GM18907 (cell line): Measurements from ENCODE around the gene GSTM5.
"Not testable (repeated sequence)": the region's sequence is repeated elsewhere in the genome, so short reads cannot be mapped to it uniquely, and the experiment has no call there.

ENCODE experiments used
- ATAC-seq: cut with Tn5 transposase; IDR thresholded peaks from one replicate; pipeline ENCODE4 v1.9.1; 2021; ENCODE audit warnings: mild to moderate bottlenecking, moderate library complexity; ENCODE audit not compliant: unreplicated experiment

The GSTM5 gene

DNA sequence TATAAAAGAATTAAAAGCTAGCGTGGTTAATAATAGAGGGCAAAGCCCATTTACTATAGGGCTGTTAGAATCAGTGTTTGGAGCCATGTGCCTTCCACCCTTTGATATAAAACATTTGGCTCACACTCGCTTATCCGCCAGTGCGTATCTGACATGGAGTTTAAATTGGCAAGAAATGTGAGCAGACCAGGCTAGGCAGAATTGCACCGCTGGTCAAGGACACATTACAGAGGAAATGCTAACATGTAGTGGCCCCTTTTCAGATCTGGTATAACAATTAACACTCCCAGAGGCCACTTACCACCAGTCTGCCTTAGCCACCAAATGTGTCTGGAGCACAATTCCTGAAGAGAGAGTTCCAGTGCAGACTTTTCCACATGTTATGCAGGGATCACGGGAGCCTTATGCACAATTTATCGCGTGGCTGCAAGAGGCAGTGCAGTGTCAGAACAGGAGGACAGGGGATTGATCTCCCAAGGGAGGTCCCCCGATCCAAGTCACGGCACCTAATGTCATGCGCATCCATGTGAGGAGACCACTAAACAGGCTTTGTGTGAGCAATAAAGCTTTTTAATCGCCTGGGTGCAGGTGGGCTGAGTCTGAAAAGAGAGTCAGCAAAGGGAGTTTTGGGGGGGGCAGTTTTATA, 14.8 kb downstream of the GSTM5 start:
- no peak for ATAC-seq

GRCh38 chr1:109728870-109729269, 16.8 kb downstream of the GSTM5 start:
- no peak for ATAC-seq

DNA sequence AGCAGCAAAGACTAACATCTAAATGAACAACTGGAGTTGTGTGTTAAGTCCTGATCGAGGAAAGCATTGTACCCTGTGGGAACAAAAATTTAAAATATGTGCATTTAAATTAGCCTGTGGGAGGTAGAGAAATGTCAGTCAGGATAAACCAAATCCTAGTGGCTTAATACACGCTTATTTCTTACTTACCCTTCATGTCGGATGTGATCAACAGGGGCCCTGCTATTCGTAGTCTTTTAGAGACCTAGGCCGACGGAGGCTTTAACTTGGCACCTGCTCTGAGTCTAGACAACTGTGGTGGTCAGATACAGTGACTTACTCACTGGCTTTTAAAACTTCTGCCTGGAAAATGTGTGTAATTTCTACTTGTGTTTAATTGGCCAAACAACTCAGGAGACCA, 18.6 kb downstream of the GSTM5 start:
- no peak for ATAC-seq

DNA sequence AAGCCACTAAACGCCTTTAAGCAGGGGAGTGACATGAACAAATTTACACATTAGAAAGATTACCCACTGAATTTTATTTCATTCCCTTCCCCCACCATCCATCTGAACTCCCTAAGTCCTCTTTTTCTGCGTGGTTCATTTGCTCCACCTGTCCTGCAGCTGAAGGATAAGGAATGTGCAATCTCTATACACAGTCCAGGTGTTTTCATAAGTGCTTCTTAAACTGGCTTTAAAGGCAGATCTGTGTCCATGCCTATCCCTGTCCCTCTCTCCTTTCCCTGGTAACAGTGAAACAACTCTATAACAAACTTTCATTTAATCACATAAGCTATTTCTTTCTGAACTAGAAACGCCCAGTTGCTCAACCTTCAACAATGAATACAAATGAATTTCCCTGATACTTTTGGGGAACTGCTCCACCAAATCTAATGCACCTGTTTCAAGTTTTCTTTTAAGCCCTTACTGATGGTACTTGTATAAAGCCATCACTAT, 20.4 kb downstream of the GSTM5 start:
- ATAC-seq = no peak

- ATAC-seq = no peak
These were observed 21.3 kb downstream of the GSTM5 start for GRCh38 chr1:109733236-109733870.

DNA sequence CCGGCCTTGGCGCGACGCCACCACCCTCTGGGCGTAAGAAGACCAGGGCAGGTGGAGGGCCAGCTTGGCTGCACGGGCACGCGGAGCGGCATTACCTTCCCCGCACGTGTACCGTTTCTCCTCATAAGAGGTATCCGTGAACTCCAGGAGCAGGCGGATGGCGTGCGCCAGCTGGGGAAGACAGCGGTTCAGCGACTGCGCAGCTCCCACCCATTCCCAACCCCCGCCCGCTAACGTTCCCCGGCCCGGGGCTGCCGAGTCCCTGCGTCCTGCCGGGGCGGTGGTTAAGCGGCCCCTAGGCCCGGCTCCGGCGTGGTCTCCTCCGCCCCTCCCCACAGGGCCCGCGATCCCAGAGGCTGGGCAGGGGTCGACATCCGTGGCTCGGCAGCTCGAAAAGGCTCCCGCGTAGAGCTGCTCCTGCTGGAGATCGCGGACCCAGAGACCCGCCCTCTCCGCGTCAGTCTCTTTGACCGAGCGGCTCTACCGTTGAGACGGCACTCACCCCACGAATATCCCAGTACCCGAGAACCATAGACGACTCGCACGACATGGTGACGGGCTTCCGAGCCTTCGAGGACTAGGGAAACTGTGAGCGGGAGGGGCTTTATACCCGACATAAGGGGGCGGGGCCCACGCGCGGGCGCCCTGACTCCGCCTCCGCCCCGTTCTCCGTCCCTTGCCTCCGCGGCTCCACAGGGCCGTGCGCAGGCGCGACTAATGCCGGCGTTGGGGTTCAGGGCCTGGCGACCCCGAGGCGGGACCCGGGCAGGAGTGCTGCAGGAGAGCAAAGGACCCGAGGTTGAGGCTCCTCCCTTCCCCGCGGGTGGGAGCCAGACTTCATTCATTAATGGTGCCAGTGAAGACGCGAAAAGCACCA, 27.9 kb downstream of the GSTM5 start:
- peak; percentile 90 for ATAC-seq

GRCh38 chr1:109740615-109741373, 28.7 kb downstream of the GSTM5 start, which contains the start of gene GSTM3:
TSS of gene GSTM3 (minus strand) at chr1:109741038. CDS start at chr1:109740287, 751 bp downstream.
- ATAC-seq = no peak

DNA sequence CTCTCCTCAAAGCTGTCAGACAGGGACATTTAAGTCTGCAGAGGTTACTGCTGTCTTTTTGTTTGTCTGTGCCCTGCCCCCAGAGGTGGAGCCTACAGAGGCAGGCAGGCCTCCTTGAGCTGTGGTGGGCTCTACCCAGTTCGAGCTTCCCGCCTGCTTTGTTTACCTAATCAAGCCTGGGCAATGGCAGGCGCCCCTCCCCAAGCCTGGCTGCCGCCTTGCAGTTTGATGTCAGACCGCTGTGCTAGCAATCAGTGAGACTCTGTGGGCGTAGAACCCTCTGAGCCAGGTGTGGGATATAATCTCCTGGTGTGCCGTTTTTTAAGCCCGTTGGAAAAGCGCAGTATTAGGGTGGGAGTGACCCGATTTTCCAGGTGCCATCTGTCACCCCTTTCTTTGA, 36.3 kb downstream of the GSTM5 start:
- not testable (repeated sequence) for ATAC-seq

DNA sequence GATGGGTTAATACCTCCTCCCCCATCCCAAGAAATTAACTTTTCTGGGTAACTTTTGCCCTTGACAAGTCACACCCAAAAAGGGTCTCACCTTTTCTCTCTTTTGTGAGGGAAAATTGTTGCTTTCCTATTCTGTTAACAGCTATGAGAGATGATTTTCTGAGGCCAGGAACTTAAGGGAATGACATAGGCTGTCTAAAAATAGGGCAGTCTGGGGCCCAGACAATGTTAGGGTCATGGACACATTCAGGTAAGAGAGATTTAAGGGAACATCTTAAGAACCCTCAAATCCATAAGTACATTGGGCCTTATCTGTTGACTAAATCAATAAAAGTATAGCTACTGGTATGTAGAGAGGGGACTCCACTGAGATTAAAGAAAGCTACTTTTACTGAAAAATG, 37.2 kb downstream of the GSTM5 start:
- ATAC-seq = no peak

DNA sequence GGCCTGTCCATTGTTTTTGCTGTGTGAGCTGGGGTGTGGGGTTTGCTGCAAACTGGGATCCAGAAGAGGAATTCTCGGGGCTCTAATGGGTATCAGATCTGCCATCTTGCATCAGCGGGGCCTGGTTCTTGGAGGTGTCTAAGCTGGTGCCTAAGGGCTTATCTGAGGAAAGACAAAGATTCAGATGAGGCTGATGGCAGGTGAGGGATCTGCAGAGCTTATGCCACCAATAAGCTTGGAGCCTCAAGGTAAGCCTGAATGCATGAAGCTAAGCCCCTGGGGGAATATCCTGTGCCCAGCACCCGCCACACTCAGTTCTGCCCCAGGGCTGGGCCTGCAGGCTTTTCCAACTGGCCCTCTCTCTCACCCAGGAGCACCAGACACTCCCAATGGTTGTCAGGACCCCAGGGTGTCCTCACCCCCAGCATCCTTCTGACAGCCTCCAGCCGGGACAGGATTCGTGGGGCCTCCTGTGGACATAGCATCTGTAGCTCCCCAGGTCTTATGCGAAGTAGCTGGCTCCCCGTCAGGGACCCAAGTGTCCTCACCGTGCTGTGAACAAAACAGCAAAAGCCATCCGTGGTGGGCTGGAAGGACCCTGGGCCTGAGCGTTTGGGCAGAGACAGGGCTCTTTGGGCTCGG, 38.3 kb downstream of the GSTM5 start:
- ATAC-seq = no peak

- ATAC-seq = no peak
These were observed 38.9 kb downstream of the GSTM5 start for GRCh38 chr1:109750920-109751319.

DNA sequence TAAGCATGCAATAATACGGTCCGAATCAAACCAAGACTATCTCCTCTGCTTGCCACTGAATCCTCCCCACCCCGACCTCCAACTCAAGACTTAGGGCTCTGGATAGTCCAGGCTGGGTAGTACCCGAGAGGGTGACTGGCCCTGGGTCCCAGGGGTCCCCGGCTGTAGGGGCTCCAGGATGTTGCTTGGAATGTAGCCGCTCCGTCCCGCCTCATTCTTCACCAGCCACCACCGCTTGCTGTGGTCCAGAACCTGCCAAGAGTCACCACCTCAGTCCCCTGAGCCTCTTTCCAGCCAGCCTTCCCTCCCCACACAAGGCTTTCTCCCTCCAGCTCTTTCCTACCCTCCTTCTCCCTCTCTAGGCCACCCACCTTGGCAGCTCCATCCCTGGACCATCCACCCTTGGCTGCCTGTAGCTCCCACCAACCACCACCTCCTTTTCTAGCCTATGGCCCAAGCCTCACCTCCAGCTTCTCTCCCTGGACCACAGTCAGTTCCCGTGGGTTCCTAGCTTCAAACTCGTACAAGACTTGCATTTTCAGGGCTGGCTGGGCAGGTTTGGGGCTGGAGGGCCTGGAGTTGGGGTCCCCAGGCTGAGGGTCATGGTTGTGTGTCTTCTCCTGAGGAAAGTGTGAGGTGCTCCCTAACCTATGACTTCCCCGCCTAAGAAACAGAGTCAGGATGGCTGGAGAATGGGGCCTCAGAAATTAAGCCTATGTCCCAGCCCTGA, 39.6 kb downstream of the GSTM5 start:
- no peak for ATAC-seq

DNA sequence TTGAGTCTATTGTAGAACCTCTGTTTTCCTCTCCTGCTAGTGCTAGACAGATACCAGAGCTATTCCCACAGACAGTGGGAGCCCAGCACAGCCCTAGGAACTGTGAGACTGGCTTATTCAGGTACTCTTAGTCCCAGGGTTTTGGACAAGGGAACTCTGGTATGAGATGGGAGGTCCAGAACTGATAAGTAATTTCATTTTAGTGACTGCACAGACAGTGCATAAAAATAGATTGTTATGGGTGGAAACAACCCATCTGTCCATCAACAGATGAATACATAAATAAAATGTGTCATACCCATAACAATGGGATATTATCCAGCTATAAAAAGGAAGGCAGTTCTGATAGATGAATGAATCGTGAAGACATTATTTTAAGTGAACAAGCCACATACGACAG, 42.7 kb downstream of the GSTM5 start:
- ATAC-seq = no peak

DNA sequence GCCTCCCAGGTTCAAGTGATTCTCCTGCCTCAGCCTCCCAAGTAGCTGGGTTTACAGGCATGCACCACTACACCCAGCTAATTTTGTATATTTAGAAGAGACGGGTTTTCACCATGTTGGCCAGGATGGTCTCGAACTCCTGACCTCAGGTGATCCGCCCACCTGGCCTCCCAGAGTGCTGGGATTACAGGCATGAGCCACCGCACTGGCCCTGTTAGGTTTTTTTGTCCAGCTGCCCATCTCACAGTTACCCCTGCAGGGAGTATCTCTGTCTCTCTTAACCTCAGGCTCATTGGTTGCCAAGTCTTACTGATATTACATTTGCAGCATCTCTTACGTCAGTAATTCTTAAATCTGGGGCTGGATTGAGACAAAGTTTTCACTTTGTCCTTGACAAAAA, 44.3 kb downstream of the GSTM5 start:
- not testable (repeated sequence) for ATAC-seq

GRCh38 chr1:109756848-109757521, 44.9 kb downstream of the GSTM5 start:
- ATAC-seq = no peak

DNA sequence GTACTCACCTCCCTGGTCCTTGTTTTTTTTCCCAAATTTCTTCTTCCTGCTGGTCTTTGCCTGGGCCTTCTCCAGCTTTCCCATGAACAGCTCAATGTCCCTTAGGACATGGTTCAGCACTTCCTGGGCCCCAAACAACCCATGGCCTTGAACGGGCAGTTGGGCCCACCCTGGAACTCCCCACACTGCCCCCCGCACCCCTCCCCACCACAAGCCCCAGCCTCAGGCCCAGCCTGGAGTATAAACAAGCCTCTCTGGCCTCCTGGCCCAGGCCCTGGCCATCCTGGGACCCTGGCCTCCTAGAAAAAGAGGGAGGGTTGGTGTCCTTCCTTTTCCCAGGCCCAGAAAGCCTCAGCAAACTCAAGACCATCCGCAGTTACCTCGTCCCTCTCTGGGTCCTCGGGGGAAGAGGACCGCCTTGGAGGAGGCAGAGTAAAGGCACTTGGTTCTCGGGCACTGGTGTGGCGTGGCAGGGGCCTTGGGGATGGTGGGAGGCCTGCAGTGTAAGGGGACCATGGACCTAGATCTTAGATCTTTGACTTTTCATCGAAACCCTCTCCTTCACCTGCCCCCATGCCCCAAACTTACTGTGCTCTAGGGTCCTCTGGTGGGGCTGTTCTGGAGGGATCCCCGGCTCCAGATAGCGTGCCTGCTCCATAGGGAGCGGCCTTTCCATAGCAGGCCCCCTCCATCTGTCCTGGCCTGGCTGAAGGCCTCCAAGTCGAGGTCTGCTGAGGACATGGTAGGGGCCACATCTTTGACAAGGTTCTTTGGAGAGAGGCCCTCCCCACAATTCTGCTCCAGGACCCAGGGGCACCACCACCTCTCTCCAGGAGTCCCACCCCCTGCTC, 46.1 kb downstream of the GSTM5 start:
- no peak for ATAC-seq

DNA sequence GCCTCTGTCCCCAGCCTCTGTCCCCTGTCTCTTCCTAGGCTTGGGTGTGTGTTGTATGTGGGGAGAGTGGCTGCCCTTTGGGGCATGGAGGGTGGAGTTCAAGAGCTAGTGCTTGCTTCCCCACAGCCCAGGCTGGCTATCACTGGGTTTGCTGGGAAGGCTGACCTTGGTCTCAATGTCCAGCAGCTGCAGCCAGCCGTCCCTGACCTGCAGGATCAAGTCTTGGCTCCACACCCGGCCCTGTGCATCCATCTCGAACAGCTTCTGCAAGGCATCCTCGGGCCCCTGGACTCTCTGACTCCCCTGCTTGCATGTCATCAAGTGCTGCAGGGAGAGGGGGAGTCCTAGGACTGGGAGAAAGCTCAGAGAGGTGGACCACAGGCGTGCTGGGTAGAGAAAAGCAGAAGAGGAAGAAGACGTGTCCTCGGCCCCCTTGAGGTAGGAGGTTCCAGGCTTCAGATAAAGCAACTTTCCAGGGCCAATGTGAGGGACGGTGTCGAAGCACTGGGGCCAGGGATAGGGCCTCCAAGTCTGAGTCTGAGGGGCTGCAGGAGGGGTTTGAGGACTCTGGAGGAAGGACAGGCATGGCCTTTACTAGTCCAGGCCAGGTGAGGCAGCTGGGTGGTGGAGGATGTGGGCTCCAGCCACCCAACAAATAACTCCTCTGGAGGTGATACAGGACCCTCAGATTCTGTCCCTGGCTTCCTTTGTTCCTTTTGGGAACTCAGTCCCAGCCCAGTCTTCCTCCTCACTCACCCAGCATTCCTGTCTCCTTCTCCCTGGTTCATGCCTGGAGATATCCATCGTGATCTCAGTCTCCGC, 47.7 kb downstream of the GSTM5 start:
- no peak for ATAC-seq
